Keratinocyte (primary cell): Measurements from ENCODE around the gene FABP6. TPM values are rescaled to one million over a fixed set of nuclear protein-coding genes. Genes with fewer than 3 reads are reported as not detected.

ENCODE experiments used
- DNase-seq: peaks from one replicate; pipeline ENCODE4 v3.0.0-alpha.2; 2011; ENCODE audit warnings: low read depth, missing footprints, low spot score
- FAIRE-seq: peaks from 2 replicates; lab custom pipeline; 2011; peaks lifted over from hg19 to GRCh38; lab: Jason Lieb, UNC
- H2AFZ ChIP-seq: 2 replicates; pipeline ENCODE4 v1.6.0; 2012; ENCODE audit warnings: low read length, control low read depth, inconsistent platforms; ENCODE audit not compliant: control insufficient read depth
- H3K27ac ChIP-seq: 2 replicates; pipeline ENCODE4 v1.5.1; 2011; ENCODE audit warnings: low read length; ENCODE audit not compliant: control insufficient read depth, insufficient read depth
- H3K27me3 ChIP-seq: 3 replicates; pipeline ENCODE4 v1.6.0; 2011; ENCODE audit warnings: low read length; ENCODE audit not compliant: control insufficient read depth, insufficient read depth; ENCODE audit errors: extremely low read depth
- H3K36me3 ChIP-seq, 2 experiments: 2 replicates in 1 of 2; 3 replicates in 1 of 2; pipeline ENCODE4 v1.5.1; 2011; ENCODE audit warnings: low read length in 2 of 2, mild to moderate bottlenecking in 1 of 2; ENCODE audit not compliant: control insufficient read depth in 2 of 2, insufficient read depth in 2 of 2; ENCODE audit errors: extremely low read depth in 1 of 2
- H3K4me1 ChIP-seq: 3 replicates; pipeline ENCODE4 v1.5.1; 2011; ENCODE audit warnings: low read length; ENCODE audit not compliant: control insufficient read depth, insufficient read depth; ENCODE audit errors: extremely low read depth
- H3K4me2 ChIP-seq: 3 replicates; pipeline ENCODE4 v1.6.0; 2011; ENCODE audit warnings: low read depth, low read length; ENCODE audit not compliant: control insufficient read depth, insufficient read depth; ENCODE audit errors: extremely low read depth
- H3K4me3 ChIP-seq, 3 experiments: fragments of 200-600 bp in 1 of 3; sonication (generic) in 1 of 3; 2 replicates in 2 of 3; 3 replicates in 1 of 3; pipeline ENCODE4 v1.5.1; 2011 to 2016; ENCODE audit warnings: low read length in 3 of 3, mild to moderate bottlenecking in 3 of 3, control low read depth in 2 of 3, inconsistent platforms in 1 of 3, low read depth in 1 of 3, mixed read lengths in 1 of 3, mixed run types in 1 of 3, moderate library complexity in 1 of 3; ENCODE audit not compliant: control insufficient read depth in 2 of 3, insufficient read depth in 2 of 3; ENCODE audit errors: extremely low read depth in 1 of 3
- H3K79me2 ChIP-seq: 2 replicates; pipeline ENCODE4 v1.6.0; 2012; ENCODE audit warnings: low read length; ENCODE audit not compliant: control insufficient read depth, insufficient read depth
- H3K9ac ChIP-seq: 3 replicates; pipeline ENCODE4 v1.6.0; 2011; ENCODE audit warnings: low read length; ENCODE audit not compliant: control insufficient read depth, insufficient read depth; ENCODE audit errors: extremely low read depth
- H3K9me1 ChIP-seq: 3 replicates; pipeline ENCODE4 v1.6.0; 2011; ENCODE audit warnings: low read length; ENCODE audit not compliant: control insufficient read depth, insufficient read depth; ENCODE audit errors: extremely low read depth
- H3K9me3 ChIP-seq: 2 replicates; pipeline ENCODE4 v1.5.1; 2012; ENCODE audit warnings: low read depth, low read length; ENCODE audit not compliant: control insufficient read depth
- H4K20me1 ChIP-seq: 3 replicates; pipeline ENCODE4 v1.6.0; 2011; ENCODE audit warnings: low read length; ENCODE audit not compliant: control insufficient read depth, insufficient read depth; ENCODE audit errors: extremely low read depth
- CTCF ChIP-seq, 3 experiments: IDR thresholded peaks in 1 of 3; conservative IDR thresholded peaks in 1 of 3; optimal IDR thresholded peaks in 1 of 3; 2 replicates in 2 of 3; 3 replicates in 1 of 3; pipeline versions ENCODE3 to v1.5.1; 2011; ENCODE audit warnings: low read length in 3 of 3, mild to moderate bottlenecking in 3 of 3, moderate library complexity in 2 of 3, control low read depth in 1 of 3, inconsistent platforms in 1 of 3; ENCODE audit not compliant: insufficient read depth in 2 of 3; ENCODE audit errors: extremely low read depth in 1 of 3
- EZH2 ChIP-seq: IDR thresholded peaks from one replicate; pipeline ENCODE4 v1.6.1; 2012; ENCODE audit warnings: inconsistent platforms, mild to moderate bottlenecking, low read length, moderate library complexity
- dilution Hi-C: fragments of 300-500 bp; cut with MboI; formaldehyde crosslinking; loops from one replicate; pipeline ENCODE4 v1.7.0; 2020; ENCODE audit warnings: low sequenced_read_pairs; ENCODE audit not compliant: extremely low pct_ligation_motif_present
- polyA plus RNA-seq, 5 experiments: library from polyadenylated mRNA; depleted of rRNA in 3 of 5; stranded (reverse) in 3 of 5; stranded (forward) in 1 of 5; unstranded in 1 of 5; fragments of >200 nt; gene quantifications; 1 replicate in 1 of 5; 2 replicates in 3 of 5; 3 replicates in 1 of 5; pipeline versions ENCODE4 v1.2.1 to v1.2.3, GENCODE V29; 2011 to 2012; ENCODE audit warnings: missing spikeins in 2 of 5, low read depth in 1 of 5, low replicate concordance in 1 of 5

Gene FABP6
- polyA plus RNA-seq, 1 donor (not counting 4 experiments of a cell fraction or from before 2014, with no cell fraction given): 0.25 TPM

- no peak for TF ChIP-seq EZH2
- no peak for TF ChIP-seq CTCF (optimal IDR thresholded peaks at IDR 0.05 in 1 of 3, IDR thresholded peaks at IDR 0.05 in 1 of 3, conservative IDR thresholded peaks at IDR 0.05 in 1 of 3; ENCODE audit: extremely low read depth in 1 of 3, insufficient read depth in 2 of 3, low read length in 3 of 3)
- no peak overlapping the region for H2AFZ ChIP-seq
- dilution Hi-C loops: no loop called here
- no peaks in the 10 kb centered on the region for H3K9me1 ChIP-seq
- no peak overlapping the region for H3K9ac ChIP-seq
- peaks cover 5% of the 10 kb centered on the region for H3K4me1 ChIP-seq
- no peaks in the 10 kb centered on the region for H3K79me2 ChIP-seq
- H3K27ac ChIP-seq: no peak overlapping the region
- H3K36me3 ChIP-seq: no peaks in the 10 kb centered on the region
- H3K4me3 ChIP-seq: no peak overlapping the region
- no peak for FAIRE-seq
- H4K20me1 ChIP-seq: no peaks in the 10 kb centered on the region
- H3K9me3 ChIP-seq: no peaks in the 10 kb centered on the region
- no peak for DNase-seq
- H3K27me3 ChIP-seq: no peaks in the 10 kb centered on the region
- H3K4me2 ChIP-seq: no peak overlapping the region
Measured at GRCh38 chr5:160213537-160213936, 15.8 kb upstream of the FABP6 start.

DNA sequence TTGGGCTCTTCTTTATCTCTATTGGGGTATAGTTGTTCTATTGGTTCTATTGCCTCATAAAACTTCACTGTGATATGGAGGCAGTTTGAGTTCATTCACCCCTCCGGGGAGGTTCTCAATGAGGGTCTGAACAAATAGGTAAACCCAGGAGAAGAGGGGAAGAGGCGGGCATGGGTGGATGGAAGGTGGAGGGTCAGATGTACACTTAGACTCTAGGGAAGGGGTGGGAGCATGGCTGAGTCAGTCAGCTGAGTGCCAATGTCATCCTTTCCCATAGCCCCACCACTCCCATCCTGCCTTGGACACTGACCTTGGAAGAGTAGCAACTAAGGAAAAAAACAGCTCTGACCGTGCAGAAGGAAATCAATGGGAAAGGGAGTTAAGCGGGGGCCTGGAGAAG is 9.9 kb upstream of the FABP6 start:
- Histone ChIP-seq H3K9ac (no peak overlapping the region), H3K9me1 (no peaks in the 10 kb centered on the region), H3K27me3 (no peaks in the 10 kb centered on the region), H3K4me1 (no peaks in the 10 kb centered on the region), H3K4me3 (no peak overlapping the region), H2AFZ (no peak overlapping the region), H3K79me2 (no peaks in the 10 kb centered on the region), H3K36me3 (no peaks in the 10 kb centered on the region), H3K27ac (no peak overlapping the region), H3K4me2 (no peak overlapping the region), H3K9me3 (no peaks in the 10 kb centered on the region), H4K20me1 (no peaks in the 10 kb centered on the region)
- no peak for FAIRE-seq
- no peak for TF ChIP-seq EZH2
- TF ChIP-seq CTCF (optimal IDR thresholded peaks at IDR 0.05 in 1 of 3, IDR thresholded peaks at IDR 0.05 in 1 of 3, conservative IDR thresholded peaks at IDR 0.05 in 1 of 3; ENCODE audit: extremely low read depth in 1 of 3, insufficient read depth in 2 of 3, low read length in 3 of 3): no peak
- dilution Hi-C loops: no loop called here
- DNase-seq: no peak
